Measurements from ENCODE around the gene CFAP410. TPM values are rescaled to one million over a fixed set of nuclear protein-coding genes. Genes with fewer than 3 reads are reported as not detected.

CFAP410 gene
- total and polyA plus RNA-seq, 2 experiments from 2014 or later: 34.0 to 46.7 TPM

DNA sequence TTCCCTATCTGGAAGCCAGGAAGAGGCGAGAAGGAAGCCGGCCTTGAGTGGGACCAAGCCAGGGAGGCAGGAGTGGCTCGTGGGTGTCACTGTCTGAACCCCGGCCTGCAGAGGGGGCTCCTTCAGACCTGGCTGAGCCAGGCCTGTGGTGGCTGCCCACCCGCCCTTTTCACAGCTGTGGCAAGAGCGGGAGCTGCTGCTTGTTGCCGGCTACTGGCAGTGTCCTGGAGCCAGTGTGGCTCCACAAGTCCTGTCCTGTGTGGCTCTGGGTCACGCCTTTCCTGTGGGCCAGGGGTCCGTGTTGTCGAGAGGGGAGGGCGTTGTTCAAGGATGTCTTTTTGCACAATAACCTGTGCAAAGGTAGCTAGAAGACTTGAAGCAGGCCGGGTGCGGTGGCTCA, 38.0 kb downstream of the CFAP410 start:
- H3K36me3 ChIP-seq: no peaks in the 10 kb centered on the region
- no peaks in the 10 kb centered on the region for H3K27me3 ChIP-seq
- peaks cover 11% of the 10 kb centered on the region for H3K4me1 ChIP-seq (ENCODE audit: low read depth)
- DNase-seq (ENCODE audit: low read depth in 1 of 2, low spot score in 1 of 2): no peak
- H3K9me3 ChIP-seq (ENCODE audit: low read depth): no peaks in the 10 kb centered on the region
- peak overlapping the region; percentile 98 for H3K4me3 ChIP-seq
- H3K27ac ChIP-seq: peak overlapping the region; percentile 85
- TF ChIP-seq, protein P1, sequence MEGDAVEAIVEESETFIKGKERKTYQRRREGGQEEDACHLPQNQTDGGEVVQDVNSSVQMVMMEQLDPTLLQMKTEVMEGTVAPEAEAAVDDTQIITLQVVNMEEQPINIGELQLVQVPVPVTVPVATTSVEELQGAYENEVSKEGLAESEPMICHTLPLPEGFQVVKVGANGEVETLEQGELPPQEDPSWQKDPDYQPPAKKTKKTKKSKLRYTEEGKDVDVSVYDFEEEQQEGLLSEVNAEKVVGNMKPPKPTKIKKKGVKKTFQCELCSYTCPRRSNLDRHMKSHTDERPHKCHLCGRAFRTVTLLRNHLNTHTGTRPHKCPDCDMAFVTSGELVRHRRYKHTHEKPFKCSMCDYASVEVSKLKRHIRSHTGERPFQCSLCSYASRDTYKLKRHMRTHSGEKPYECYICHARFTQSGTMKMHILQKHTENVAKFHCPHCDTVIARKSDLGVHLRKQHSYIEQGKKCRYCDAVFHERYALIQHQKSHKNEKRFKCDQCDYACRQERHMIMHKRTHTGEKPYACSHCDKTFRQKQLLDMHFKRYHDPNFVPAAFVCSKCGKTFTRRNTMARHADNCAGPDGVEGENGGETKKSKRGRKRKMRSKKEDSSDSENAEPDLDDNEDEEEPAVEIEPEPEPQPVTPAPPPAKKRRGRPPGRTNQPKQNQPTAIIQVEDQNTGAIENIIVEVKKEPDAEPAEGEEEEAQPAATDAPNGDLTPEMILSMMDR (IDR thresholded peaks at IDR 0.05; ENCODE audit: low read depth, low read length): no peak

DNA sequence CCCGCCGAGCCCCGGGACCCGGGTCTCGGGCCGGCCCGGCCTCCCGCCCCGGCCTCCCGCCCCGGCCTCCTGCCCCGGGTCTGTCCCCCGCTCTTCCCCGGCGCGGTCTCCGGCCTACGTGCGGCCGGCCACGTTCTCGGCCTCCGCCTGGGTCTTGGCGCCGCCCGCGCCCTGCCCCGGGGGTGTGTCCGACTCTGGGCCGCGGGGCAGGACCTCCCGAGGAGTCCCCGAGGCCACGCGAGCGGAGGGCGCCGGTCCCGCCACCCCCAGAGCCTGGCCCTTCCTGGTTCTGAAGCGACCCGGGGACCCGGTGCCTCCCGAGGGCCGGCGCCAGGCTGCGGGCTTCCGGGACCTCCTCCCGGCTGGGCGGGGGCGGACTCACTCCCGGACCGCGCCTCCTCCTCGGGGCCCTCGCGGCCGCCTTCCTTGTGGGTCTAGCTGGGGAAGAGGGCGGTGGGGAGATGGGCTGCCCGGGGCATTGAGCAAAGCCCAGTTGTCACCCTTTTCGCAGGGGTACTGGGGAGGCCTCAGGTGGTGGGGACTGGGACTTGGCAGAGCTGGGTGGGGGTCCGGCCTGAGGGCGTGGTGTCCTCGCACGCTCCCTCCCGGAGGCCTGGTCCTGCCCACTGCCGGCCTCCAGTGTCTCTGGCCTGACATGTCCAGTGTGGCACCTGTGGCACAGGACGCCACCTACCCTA, 38.8 kb downstream of the CFAP410 start:
- H3K27me3 ChIP-seq: no peaks in the 10 kb centered on the region
- peak overlapping the region; percentile 98 for H3K4me3 ChIP-seq
- peak overlapping the region; percentile 85 for H3K27ac ChIP-seq
- DNase-seq (ENCODE audit: low read depth in 1 of 2, low spot score in 1 of 2): peak; percentile 55 to 71
- no peaks in the 10 kb centered on the region for H3K9me3 ChIP-seq (ENCODE audit: low read depth)
- no peaks in the 10 kb centered on the region for H3K36me3 ChIP-seq
- H3K4me1 ChIP-seq (ENCODE audit: low read depth): peaks cover 11% of the 10 kb centered on the region
- TF ChIP-seq, protein P1 (IDR thresholded peaks at IDR 0.05; ENCODE audit: low read depth, low read length): no peak

DNA sequence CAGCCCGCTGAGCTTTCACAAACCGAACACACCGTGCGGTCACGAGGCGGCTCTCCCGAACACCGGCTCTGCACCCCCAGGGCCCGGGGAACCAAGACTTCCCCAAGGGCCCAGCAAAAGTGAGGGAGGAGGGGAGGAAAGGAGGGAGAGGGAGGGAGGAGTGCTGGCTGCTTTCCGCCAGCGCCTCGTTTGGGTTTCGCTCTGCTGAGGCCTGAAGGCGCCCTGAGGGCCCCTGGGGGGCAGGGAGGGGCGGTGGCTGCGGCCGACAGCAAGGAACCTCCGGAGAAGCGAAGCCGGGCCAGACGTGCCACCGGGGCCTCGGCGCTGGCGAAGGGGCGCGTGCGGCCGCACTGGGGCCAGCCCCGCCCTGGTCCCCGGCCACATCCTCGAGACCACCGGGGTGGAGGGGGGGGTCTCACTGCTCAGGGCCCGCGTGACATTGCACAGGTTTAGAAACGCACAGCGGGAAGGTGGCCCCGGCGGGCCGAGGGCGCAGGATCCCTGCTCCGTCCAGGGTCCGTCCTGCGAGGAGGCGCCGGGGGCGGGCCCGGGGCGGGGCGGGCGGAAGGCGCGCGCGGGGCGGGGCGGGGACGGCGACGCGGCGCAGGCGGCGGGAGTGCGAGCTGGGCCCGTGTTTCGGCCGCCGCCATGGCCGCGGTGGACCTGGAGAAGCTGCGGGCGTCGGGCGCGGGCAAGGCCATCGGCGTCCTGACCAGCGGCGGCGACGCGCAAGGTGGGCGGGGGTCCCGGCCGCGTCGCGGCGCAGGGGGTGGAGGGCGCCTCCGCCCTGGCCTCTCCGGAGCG, 39.5 kb downstream of the CFAP410 start, which contains the start of gene PFKL:
Gene PFKL (plus strand): TSS at position 596 of the 804 bp plus-strand sequence. CDS start 53 bp downstream, at position 649.
- no peaks in the 10 kb centered on the region for H3K27me3 ChIP-seq
- H3K9me3 ChIP-seq (ENCODE audit: low read depth): no peaks in the 10 kb centered on the region
- H3K36me3 ChIP-seq: no peaks in the 10 kb centered on the region
- H3K4me3 ChIP-seq: peak within 1 kb of the TSS; percentile 98
- peaks cover 11% of the 10 kb centered on the region for H3K4me1 ChIP-seq (ENCODE audit: low read depth)
- TF ChIP-seq, protein P1 (IDR thresholded peaks at IDR 0.05; ENCODE audit: low read depth, low read length): no peak
- DNase-seq (ENCODE audit: low read depth in 1 of 2, low spot score in 1 of 2): peak; percentile 62 to 81
- peak within 1 kb of the TSS; percentile 85 for H3K27ac ChIP-seq

DNA sequence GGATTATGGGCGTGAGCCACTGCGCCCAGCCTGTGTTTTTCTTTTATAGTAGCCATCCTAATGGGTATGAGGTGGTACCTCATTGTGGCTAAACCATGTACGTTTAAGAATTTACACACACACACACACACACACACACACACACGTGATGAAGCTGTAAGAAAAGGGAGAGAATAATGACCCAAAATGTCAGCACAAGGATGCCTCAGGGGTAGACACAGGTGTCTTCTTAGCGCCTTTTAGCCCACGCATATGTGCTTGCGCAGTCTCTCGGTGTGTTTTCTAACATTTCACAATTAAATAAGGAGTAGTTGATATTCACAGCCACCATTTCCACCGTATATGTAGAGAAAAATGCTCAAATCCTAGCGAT, 40.1 kb downstream of the CFAP410 start:
- peak overlapping the region; percentile 37 for H3K27ac ChIP-seq
- no peaks in the 10 kb centered on the region for H3K36me3 ChIP-seq
- TF ChIP-seq, protein P1 (IDR thresholded peaks at IDR 0.05; ENCODE audit: low read depth, low read length): no peak
- peak overlapping the region; percentile 98 for H3K4me3 ChIP-seq
- H3K9me3 ChIP-seq (ENCODE audit: low read depth): no peaks in the 10 kb centered on the region
- peaks cover 11% of the 10 kb centered on the region for H3K4me1 ChIP-seq (ENCODE audit: low read depth)
- DNase-seq (ENCODE audit: low read depth in 1 of 2, low spot score in 1 of 2): no peak
- no peaks in the 10 kb centered on the region for H3K27me3 ChIP-seq

DNA sequence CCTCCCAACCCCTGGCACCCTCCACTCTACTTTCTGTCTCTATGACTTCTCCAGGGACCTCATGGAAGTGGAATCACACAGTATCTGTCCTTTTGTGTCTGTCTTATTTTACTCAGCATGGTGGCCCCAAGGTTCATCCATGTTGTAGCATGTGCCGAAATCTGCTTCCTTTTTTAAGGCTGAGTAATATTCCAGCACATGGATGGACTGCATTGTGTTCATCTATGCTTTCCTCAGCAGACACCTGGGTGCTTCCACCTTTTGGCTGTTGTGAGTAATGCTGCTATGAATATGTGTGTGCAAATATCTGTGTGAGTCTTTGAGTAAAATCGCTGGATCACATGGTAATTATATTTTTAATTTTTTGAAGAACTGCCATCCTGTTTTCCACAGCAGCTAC, 40.9 kb downstream of the CFAP410 start:
- peaks cover 6% of the 10 kb centered on the region for H3K4me1 ChIP-seq (ENCODE audit: low read depth)
- H3K36me3 ChIP-seq: no peaks in the 10 kb centered on the region
- TF ChIP-seq, protein P1 (IDR thresholded peaks at IDR 0.05; ENCODE audit: low read depth, low read length): peak; percentile 13

More for the DNA sequence above, 40.9 kb downstream of the CFAP410 start:
- Histone ChIP-seq H3K4me3 (no peak overlapping the region), H3K27me3 (no peaks in the 10 kb centered on the region), H3K9me3 (ENCODE audit: low read depth) (no peaks in the 10 kb centered on the region), H3K27ac (no peak overlapping the region)
- DNase-seq (ENCODE audit: low read depth in 1 of 2, low spot score in 1 of 2): no peak
